CD4-positive, alpha-beta T cell treated with Interleukin-4 for 1 hour (primary cell): ENCODE data around the gene RGN.
"Not testable (repeated sequence)": the region's sequence is repeated elsewhere in the genome, so short reads cannot be mapped to it uniquely, and the experiment has no call there.

Experiments used
- DNase-seq, 2 donors: peaks; one replicate each; pipeline ENCODE4 v3.0.0-alpha.2; 2020 to 2022

Gene RGN

GRCh38 chrX:47124466-47124865 lies 46.2 kb downstream of the RGN start:
- DNase-seq: not testable (repeated sequence)

DNA sequence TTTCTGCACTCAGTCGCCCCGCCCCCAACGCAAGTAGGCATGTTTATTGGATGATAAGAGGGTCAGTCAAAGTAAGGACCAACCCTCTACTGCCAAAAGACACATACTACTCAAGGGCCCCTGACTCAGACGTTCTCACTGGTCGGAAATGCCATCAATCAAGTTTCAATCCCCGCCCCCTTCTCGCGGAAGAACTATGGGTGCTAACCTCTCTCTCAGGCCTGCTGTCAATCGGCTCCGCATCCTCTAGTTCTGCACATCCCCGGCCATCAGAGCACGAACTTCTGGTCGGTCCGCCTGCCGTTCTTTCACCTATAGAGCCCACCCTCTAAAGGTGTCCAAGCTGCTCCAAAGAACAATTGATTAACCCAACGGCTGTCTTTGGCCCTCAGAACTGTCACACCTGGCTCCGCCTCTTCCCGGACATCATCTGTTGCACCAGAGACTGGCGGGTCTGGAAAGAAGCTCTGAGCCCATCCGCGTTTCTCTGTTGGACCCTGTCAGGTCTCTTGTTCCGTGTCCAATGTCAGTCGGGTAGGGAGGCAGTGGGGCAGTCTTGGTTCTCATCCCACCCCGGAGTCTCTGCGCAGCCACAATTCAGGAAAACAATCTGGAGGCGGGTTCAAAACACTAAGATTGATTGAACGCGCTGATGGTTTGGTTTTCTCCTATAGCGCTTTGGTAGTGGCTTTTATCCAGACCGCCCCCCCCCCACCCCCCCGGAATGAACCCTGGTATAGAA lies 51.1 kb downstream of the RGN start:
- peak; percentile 94 to 96 for DNase-seq

DNA sequence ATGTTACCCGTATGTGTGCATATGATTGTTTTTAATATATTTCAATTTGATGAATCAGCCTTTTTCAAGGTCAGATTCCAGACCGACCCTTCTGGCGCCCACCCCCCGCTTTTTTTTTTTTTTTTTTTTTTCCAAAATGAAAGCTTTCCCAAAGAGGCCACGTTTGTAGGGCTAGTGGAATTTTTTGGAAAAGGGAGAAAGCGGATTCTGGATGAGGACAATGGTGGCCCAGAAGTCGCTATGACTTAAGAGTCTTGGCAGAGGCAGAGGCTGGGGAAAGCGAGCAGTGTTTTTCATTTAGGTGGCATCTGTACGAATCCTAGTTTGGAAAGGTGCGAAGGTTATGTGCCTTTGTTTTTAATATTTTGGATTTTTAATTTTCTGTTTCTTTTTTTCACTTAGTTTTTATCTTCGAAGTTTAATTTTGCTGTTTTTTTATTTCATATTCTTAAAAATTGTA lies 51.7 kb downstream of the RGN start:
- DNase-seq: no peak

DNA sequence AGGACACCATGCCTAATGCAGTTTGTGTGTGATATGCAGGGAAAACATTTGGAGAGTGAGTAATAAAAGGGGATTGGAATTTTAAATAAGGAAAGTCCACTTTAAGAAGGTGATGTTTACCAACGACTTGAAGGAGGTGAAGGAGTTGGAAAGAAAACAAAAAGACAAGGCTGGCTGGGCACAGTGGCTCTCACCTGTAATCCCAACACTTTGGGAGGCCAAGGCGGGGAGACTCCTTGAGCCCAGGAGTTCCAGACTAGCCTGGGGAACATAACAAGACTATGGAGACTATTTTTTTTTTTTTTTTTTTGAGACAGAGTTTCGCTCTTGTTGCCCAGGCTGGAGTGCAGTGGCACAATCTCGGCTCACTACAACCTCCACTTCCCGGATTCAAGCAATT lies 55.2 kb downstream of the RGN start:
- no peak for DNase-seq

DNA sequence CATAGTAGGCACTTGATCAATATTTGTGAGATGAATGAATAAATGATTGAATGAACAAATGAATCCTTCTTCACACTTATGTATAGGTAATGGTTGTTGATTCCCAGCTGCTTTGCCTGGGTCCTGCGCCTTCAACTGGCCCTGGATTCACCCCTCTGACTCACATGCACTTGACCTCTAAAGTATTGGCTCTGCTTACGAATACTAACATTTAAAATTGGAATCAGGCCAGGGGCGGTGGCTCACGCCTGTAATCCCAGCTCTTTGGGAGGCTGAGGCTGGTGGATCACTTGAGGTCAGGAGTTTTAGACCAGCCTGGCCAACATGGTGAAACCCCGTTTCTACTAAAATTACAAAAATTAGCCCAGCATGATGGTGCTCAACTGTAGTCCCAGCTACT lies 57.4 kb downstream of the RGN start:
- DNase-seq: not testable (repeated sequence)

GRCh38 chrX:47138171-47138570 lies 59.9 kb downstream of the RGN start:
- DNase-seq: no peak
